ENCODE results near the gene TMEM190.
A peak's percentile ranks its signal among the peaks of the same experiment; 100 is the strongest.
"Not testable (repeated sequence)": the region's sequence is repeated elsewhere in the genome, so short reads cannot be mapped to it uniquely, and the experiment has no call there.

The TMEM190 gene

DNA sequence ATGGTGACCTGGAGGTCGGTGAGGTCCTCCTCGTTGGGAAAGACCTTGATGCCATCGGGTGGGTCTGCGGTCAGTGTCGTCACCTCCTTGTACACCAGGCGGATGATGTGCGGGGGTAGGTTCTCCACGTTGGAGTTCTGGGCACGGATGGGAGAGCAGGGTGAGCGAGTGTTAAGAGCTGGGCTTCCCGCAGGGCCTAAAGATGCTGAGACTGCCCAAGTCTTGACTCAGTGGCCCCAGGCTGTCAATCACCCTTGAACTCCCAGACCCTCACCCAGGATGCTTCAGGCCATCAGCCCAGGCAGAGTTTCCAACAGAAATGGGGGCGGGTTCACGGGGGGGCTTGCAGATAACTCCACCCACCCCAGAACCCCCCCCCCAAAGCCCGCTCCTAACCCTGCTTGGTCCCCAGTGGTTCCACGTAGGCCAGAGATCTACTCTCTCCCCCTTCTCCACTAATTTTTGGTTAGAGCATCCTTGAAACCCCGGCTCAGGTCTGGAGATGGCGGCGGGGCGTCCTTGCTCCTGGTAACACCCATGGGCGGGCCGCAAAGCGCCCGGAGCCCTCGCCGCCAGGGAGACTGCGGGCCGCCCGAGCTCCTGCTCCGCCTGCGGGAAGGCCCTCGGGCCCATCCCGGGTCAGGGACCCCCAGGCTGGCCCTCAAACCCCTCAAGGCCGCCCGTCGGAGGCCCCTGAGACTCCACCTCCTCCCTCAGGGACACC lies 30.4 kb downstream of the TMEM190 start:
- Histone ChIP-seq H3K9ac (ENCODE audit: low read depth in 1 of 2, low read length in 2 of 2) (peak overlapping the region; percentile 63 to 71), H3K36me3 (ENCODE audit: control insufficient read depth in 1 of 2, insufficient read depth in 2 of 2, low read length in 2 of 2) (peaks cover 21 to 34% of the 10 kb centered on the region in 2 donors), H3K4me1 (ENCODE audit: control insufficient read depth in 1 of 2, insufficient read depth in 2 of 2, low read length in 2 of 2) (peaks cover 15 to 22% of the 10 kb centered on the region in 2 donors), H3K4me3 (ENCODE audit: low read depth in 1 of 2, low read length in 2 of 2) (peak overlapping the region; percentile 78 to 79), H3K9me3 (ENCODE audit: control insufficient read depth in 1 of 2, low read length in 2 of 2) (no peaks in the 10 kb centered on the region), H3K27ac (ENCODE audit: low read depth, low read length) (peak overlapping the region; percentile 99), H3K27me3 (ENCODE audit: control insufficient read depth in 1 of 2, insufficient read depth in 2 of 2, low read length in 2 of 2) (no peaks in the 10 kb centered on the region)

DNA sequence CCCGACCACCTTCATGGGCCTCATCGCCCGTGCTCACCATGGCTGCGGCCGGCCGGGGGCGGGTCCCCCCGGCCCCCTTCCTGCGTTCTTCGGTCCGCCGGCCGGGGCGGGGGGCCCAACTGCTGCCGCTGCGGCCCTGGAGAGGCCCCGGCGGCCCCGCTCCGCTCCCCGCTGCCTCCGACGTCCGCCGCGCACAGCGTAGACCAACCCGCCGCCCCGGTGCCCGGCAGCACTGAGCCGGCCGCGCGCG lies 30.8 kb downstream of the TMEM190 start, which contains the start of gene UBE2S:
UBE2S (minus strand) TSS at position 239 of the 250 bp plus-strand sequence; CDS start at position 40, 199 bp downstream.
- Histone ChIP-seq H3K27ac (ENCODE audit: low read depth, low read length) (peak within 1 kb of the TSS; percentile 99), H3K9ac (ENCODE audit: low read depth in 1 of 2, low read length in 2 of 2) (peak within 1 kb of the TSS; percentile 71 to 80), H3K4me3 (ENCODE audit: low read depth in 1 of 2, low read length in 2 of 2) (peak within 1 kb of the TSS; percentile 78 to 84), H3K36me3 (ENCODE audit: control insufficient read depth in 1 of 2, insufficient read depth in 2 of 2, low read length in 2 of 2) (peaks cover 16 to 29% of the 10 kb centered on the region in 2 donors), H3K4me1 (ENCODE audit: control insufficient read depth in 1 of 2, insufficient read depth in 2 of 2, low read length in 2 of 2) (peaks cover 15 to 22% of the 10 kb centered on the region in 2 donors)
- not testable (repeated sequence) for H3K27me3 ChIP-seq (ENCODE audit: control insufficient read depth in 1 of 2, insufficient read depth in 2 of 2, low read length in 2 of 2); H3K9me3 ChIP-seq (ENCODE audit: control insufficient read depth in 1 of 2, low read length in 2 of 2)

DNA sequence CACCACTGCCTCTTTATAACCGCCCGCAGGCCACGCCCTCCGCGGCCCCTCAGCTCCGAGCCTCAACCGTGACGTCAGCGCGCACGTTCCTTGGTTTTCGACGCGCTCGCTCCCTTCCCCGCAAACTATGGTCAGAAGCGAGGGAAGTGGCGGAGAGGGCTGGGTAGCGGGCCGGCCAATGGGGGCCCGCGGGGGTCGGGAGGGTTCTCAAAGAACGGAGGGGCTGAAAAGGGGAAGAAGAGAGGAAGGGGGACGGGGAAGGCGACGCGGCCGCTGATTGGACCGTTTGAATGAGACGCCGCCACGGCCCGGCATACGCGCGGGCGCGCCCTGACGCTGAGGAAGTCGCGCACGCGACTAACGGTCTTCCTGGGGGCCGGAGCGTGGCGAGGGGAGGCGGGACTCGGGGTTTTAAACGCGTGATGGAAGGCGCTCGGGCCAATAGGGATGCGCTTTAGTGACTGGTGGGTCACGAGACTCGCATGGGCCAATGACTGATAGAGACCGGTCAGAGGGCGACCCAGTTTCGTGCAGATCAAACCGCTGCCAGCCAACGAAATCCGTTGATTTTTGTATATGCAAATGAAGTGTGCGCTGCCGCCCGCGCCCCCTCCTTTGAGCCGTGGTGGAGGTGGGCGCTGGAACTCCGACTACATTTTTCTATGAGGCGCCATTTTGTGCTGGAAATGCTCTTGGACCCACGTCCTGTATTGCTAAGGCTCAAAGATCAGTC lies 31.3 kb downstream of the TMEM190 start:
- Histone ChIP-seq H3K27me3 (ENCODE audit: control insufficient read depth in 1 of 2, insufficient read depth in 2 of 2, low read length in 2 of 2) (no peaks in the 10 kb centered on the region), H3K27ac (ENCODE audit: low read depth, low read length) (peak overlapping the region; percentile 99), H3K4me3 (ENCODE audit: low read depth in 1 of 2, low read length in 2 of 2) (peak overlapping the region; percentile 78 to 84), H3K36me3 (ENCODE audit: control insufficient read depth in 1 of 2, insufficient read depth in 2 of 2, low read length in 2 of 2) (peaks cover 11 to 24% of the 10 kb centered on the region in 2 donors), H3K9ac (ENCODE audit: low read depth in 1 of 2, low read length in 2 of 2) (peak overlapping the region; percentile 42 to 80), H3K9me3 (ENCODE audit: control insufficient read depth in 1 of 2, low read length in 2 of 2) (no peaks in the 10 kb centered on the region), H3K4me1 (ENCODE audit: control insufficient read depth in 1 of 2, insufficient read depth in 2 of 2, low read length in 2 of 2) (peaks cover 15 to 22% of the 10 kb centered on the region in 2 donors)

DNA sequence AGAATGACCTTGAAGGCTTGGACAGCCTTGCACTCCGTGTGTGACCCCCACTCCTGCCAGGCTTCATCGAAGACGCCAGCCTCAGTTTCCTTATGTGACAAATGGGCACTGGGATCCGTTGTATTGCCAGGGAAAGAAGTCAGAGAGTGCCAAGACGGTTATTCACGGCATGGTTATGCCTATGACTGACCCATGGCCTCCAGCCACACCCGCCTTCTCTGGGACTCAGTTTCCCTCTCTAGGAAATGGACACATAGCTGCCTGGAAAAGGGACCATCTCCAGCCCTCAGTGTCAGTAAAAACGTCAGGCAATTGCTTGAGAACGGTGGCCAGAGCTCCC lies 31.9 kb downstream of the TMEM190 start:
- Histone ChIP-seq H3K27me3 (ENCODE audit: control insufficient read depth in 1 of 2, insufficient read depth in 2 of 2, low read length in 2 of 2) (no peaks in the 10 kb centered on the region), H3K9me3 (ENCODE audit: control insufficient read depth in 1 of 2, low read length in 2 of 2) (no peaks in the 10 kb centered on the region), H3K9ac (ENCODE audit: low read depth in 1 of 2, low read length in 2 of 2) (peak overlapping the region; percentile 42 to 80), H3K27ac (ENCODE audit: low read depth, low read length) (peak overlapping the region; percentile 82), H3K36me3 (ENCODE audit: control insufficient read depth in 1 of 2, insufficient read depth in 2 of 2, low read length in 2 of 2) (peaks cover 8 to 19% of the 10 kb centered on the region in 2 donors), H3K4me1 (ENCODE audit: control insufficient read depth in 1 of 2, insufficient read depth in 2 of 2, low read length in 2 of 2) (peaks cover 15 to 22% of the 10 kb centered on the region in 2 donors), H3K4me3 (ENCODE audit: low read depth in 1 of 2, low read length in 2 of 2) (peak overlapping the region; percentile 78 to 84)

DNA sequence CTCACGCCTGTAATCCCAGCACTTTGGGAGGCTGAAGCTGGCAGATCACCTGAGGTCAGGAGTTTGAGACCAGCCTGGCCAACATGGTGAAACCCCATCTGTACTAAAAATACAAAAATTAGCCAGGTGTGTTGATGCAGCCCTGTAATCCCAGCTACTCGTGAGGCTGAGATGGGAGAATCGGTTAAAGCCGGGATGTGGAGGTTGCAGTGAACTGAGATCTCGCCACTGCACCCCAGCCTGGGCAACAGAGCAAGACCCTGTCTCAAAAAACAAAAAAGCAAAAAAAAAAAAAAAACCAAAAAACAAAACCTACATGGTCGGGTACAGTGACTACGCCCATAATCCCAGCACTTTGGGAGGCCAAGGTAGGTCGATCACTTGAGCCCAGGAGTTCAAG lies 32.6 kb downstream of the TMEM190 start:
- H3K27me3 ChIP-seq (ENCODE audit: control insufficient read depth in 1 of 2, insufficient read depth in 2 of 2, low read length in 2 of 2); H3K9ac ChIP-seq (ENCODE audit: low read depth in 1 of 2, low read length in 2 of 2); H3K4me3 ChIP-seq (ENCODE audit: low read depth in 1 of 2, low read length in 2 of 2); H3K9me3 ChIP-seq (ENCODE audit: control insufficient read depth in 1 of 2, low read length in 2 of 2); H3K27ac ChIP-seq (ENCODE audit: low read depth, low read length): not testable (repeated sequence)
- H3K4me1 ChIP-seq (ENCODE audit: control insufficient read depth in 1 of 2, insufficient read depth in 2 of 2, low read length in 2 of 2): peaks cover 15 to 22% of the 10 kb centered on the region in 2 donors
- peaks cover 6 to 15% of the 10 kb centered on the region in 2 donors for H3K36me3 ChIP-seq (ENCODE audit: control insufficient read depth in 1 of 2, insufficient read depth in 2 of 2, low read length in 2 of 2)

DNA sequence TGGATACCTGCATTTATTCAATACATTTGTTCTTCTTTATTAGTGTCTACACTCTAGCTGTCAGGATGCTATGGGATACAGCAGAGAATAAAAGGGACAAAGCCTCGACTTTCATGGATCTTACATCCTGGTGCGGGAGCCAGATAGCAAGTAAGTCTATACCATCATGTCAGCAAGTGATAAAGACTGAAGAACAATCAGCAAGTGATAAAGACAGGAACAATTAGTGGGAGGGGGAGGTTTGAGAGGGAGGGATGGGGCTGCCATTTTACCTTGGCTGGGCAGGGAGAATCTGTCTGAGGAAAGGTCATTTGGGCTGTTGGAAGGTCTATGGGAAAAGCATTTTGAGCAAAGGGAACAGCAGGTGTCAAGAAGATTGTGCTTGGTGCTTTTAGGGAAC lies 33.5 kb downstream of the TMEM190 start:
- Histone ChIP-seq H3K4me1 (ENCODE audit: control insufficient read depth in 1 of 2, insufficient read depth in 2 of 2, low read length in 2 of 2) (peaks cover 15 to 22% of the 10 kb centered on the region in 2 donors), H3K9me3 (ENCODE audit: control insufficient read depth in 1 of 2, low read length in 2 of 2) (no peaks in the 10 kb centered on the region), H3K36me3 (ENCODE audit: control insufficient read depth in 1 of 2, insufficient read depth in 2 of 2, low read length in 2 of 2) (peaks cover 5 to 13% of the 10 kb centered on the region in 2 donors), H3K27me3 (ENCODE audit: control insufficient read depth in 1 of 2, insufficient read depth in 2 of 2, low read length in 2 of 2) (no peaks in the 10 kb centered on the region), H3K27ac (ENCODE audit: low read depth, low read length) (no peak overlapping the region), H3K4me3 (ENCODE audit: low read depth in 1 of 2, low read length in 2 of 2) (no peak overlapping the region), H3K9ac (ENCODE audit: low read depth in 1 of 2, low read length in 2 of 2) (no peak overlapping the region)

DNA sequence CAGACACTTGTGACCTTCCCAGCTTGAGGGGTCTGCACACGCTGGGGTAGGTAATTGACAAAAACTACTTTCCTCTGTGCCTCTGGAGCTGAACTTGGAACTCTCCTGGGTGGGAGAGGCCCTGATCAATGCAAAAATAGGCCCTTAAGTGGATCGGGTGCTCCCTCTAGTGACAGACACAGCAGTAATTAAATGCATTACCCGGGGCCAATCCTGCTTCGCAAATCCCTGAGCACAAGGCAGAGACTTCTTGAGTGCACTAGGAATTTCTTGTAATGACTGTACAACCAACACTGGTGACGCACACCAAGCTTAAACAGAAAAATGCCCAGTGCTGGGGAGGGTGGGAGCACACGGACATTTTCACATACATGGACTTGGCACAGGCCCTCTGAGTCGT lies 41.6 kb downstream of the TMEM190 start:
- no peak overlapping the region for H3K27ac ChIP-seq (ENCODE audit: low read depth, low read length)
- no peaks in the 10 kb centered on the region for H3K9me3 ChIP-seq (ENCODE audit: control insufficient read depth in 1 of 2, low read length in 2 of 2)
- peaks cover 0 to 2% of the 10 kb centered on the region in 2 donors for H3K4me1 ChIP-seq (ENCODE audit: control insufficient read depth in 1 of 2, insufficient read depth in 2 of 2, low read length in 2 of 2)
- no peaks in the 10 kb centered on the region for H3K36me3 ChIP-seq (ENCODE audit: control insufficient read depth in 1 of 2, insufficient read depth in 2 of 2, low read length in 2 of 2)
- H3K27me3 ChIP-seq (ENCODE audit: control insufficient read depth in 1 of 2, insufficient read depth in 2 of 2, low read length in 2 of 2): no peaks in the 10 kb centered on the region
- no peak overlapping the region for H3K9ac ChIP-seq (ENCODE audit: low read depth in 1 of 2, low read length in 2 of 2)
- H3K4me3 ChIP-seq (ENCODE audit: low read depth in 1 of 2, low read length in 2 of 2): no peak overlapping the region

DNA sequence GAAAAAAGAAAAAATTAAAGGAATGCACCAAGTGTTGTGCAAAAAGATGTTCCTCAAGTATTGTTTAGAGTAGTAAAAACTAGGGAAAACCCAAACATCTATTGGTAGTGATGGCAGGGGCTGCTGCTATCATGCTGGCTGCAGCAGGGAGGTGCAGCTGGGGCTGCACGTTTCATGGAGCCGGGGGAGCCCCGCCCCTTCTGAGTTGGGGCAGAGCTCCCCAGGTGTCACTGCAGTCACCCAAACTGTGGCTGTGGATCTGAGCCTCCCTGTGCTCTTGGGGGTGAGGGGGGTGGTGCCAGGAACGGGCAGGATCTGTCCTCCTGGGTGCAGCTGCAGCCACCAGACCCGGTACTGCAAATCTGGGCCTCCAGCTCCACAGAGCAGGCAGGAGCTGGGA lies 42.5 kb downstream of the TMEM190 start:
- no peak overlapping the region for H3K9ac ChIP-seq (ENCODE audit: low read depth in 1 of 2, low read length in 2 of 2)
- no peak overlapping the region for H3K27ac ChIP-seq (ENCODE audit: low read depth, low read length)
- H3K4me3 ChIP-seq (ENCODE audit: low read depth in 1 of 2, low read length in 2 of 2): no peak overlapping the region
- H3K27me3 ChIP-seq (ENCODE audit: control insufficient read depth in 1 of 2, insufficient read depth in 2 of 2, low read length in 2 of 2): no peaks in the 10 kb centered on the region
- peaks cover 0 to 2% of the 10 kb centered on the region in 2 donors for H3K4me1 ChIP-seq (ENCODE audit: control insufficient read depth in 1 of 2, insufficient read depth in 2 of 2, low read length in 2 of 2)
- H3K9me3 ChIP-seq (ENCODE audit: control insufficient read depth in 1 of 2, low read length in 2 of 2): no peaks in the 10 kb centered on the region
- H3K36me3 ChIP-seq (ENCODE audit: control insufficient read depth in 1 of 2, insufficient read depth in 2 of 2, low read length in 2 of 2): no peaks in the 10 kb centered on the region

DNA sequence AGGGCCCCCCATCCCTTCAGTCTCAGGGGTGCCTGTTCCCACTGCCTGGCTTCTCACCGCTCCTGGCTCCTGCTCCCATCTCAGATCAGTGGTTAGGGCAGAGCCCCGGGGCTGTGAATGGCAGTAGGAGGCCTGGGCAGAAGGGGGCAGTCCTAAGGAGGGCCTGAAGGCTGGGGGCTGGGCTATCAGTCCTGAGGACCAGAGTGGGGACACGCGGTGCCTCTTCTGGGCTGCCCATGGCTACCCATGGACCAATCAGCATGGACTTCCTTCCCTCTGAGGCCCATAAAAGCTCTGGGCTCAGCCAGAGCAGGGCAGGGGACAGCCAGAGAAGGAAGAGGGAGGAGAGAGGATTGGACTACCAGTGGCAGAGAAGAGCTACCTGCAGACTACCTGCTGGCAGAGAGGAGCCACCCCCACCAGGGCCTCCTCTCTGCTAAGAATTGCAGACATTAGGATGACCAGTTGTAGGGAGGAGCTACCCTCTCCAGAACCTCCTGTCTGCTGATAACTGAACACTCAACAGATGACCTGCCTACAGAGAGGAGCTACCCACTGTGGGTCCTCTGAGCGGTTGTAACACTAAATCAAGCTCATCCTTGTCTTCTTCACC lies 43.1 kb downstream of the TMEM190 start:
- no peak overlapping the region for H3K9ac ChIP-seq (ENCODE audit: low read depth in 1 of 2, low read length in 2 of 2)
- no peak overlapping the region for H3K27ac ChIP-seq (ENCODE audit: low read depth, low read length)
- no peaks in the 10 kb centered on the region for H3K27me3 ChIP-seq (ENCODE audit: control insufficient read depth in 1 of 2, insufficient read depth in 2 of 2, low read length in 2 of 2)
- H3K9me3 ChIP-seq (ENCODE audit: control insufficient read depth in 1 of 2, low read length in 2 of 2): no peaks in the 10 kb centered on the region
- no peak overlapping the region for H3K4me3 ChIP-seq (ENCODE audit: low read depth in 1 of 2, low read length in 2 of 2)
- peaks cover 0 to 2% of the 10 kb centered on the region in 2 donors for H3K4me1 ChIP-seq (ENCODE audit: control insufficient read depth in 1 of 2, insufficient read depth in 2 of 2, low read length in 2 of 2)
- H3K36me3 ChIP-seq (ENCODE audit: control insufficient read depth in 1 of 2, insufficient read depth in 2 of 2, low read length in 2 of 2): no peaks in the 10 kb centered on the region

DNA sequence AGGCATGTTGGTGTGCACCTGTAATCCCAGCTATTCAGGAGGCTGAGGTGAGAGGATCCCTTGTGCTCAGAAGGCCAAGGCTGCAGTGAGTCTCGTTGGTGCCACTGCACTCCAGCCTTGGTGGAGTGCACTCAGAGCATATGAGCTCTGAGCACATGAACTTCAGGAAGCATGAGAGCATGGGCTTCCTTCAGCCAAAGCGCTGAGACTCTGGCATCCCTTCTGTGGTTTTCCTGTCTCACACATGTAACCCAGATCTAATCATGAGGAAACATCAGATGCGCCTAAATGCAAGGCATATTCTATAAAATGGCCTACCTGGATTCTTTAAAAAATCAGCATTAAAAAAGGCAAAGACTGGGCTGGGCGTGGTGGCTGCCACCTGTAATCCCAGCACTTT lies 44.7 kb downstream of the TMEM190 start:
- H3K4me3 ChIP-seq (ENCODE audit: low read depth in 1 of 2, low read length in 2 of 2); H3K9me3 ChIP-seq (ENCODE audit: control insufficient read depth in 1 of 2, low read length in 2 of 2); H3K36me3 ChIP-seq (ENCODE audit: control insufficient read depth in 1 of 2, insufficient read depth in 2 of 2, low read length in 2 of 2); H3K27me3 ChIP-seq (ENCODE audit: control insufficient read depth in 1 of 2, insufficient read depth in 2 of 2, low read length in 2 of 2); H3K9ac ChIP-seq (ENCODE audit: low read depth in 1 of 2, low read length in 2 of 2); H3K4me1 ChIP-seq (ENCODE audit: control insufficient read depth in 1 of 2, insufficient read depth in 2 of 2, low read length in 2 of 2); H3K27ac ChIP-seq (ENCODE audit: low read depth, low read length): not testable (repeated sequence)

Measured in duodenal mucosa (tissue), 2 donors.